Activated T-helper 2 cell treated with anti-CD3 and anti-CD28 coated beads, Interferon-gamma antibody, Interleukin-2, Interleukin-4, amounts not matched to agents 10 μg/mL and 5 μg/mL and 100 μg/mL, durations not matched to agents 14 hours and 24 hours and 36 hours (primary cell): ENCODE data around the gene CD300LB. TPM values are rescaled to one million over a fixed set of nuclear protein-coding genes. Genes with fewer than 3 reads are reported as not detected.
"Not testable (repeated sequence)": the region's sequence is repeated elsewhere in the genome, so short reads cannot be mapped to it uniquely, and the experiment has no call there.

ENCODE experiments used
- DNase-seq: peaks from one replicate; pipeline ENCODE4 v3.0.0; 2021; ENCODE audit warnings: low spot score
- H3K27ac Mint-ChIP-seq: one replicate; pipeline ENCODE4 v1.8.0; 2021; ENCODE audit warnings: mixed read lengths
- H3K27me3 Mint-ChIP-seq: one replicate; pipeline ENCODE4 v1.8.0; 2021; ENCODE audit warnings: low read depth, mixed read lengths
- H3K36me3 Mint-ChIP-seq: one replicate; pipeline ENCODE4 v1.8.0; 2021; ENCODE audit warnings: low read depth, mixed read lengths
- H3K4me1 Mint-ChIP-seq: one replicate; pipeline ENCODE4 v1.8.0; 2021; ENCODE audit warnings: low read depth, mixed read lengths
- H3K4me3 Mint-ChIP-seq: one replicate; pipeline ENCODE4 v1.8.0; 2021; ENCODE audit warnings: low read depth, mild to moderate bottlenecking, moderate library complexity, mixed read lengths
- H3K9me3 Mint-ChIP-seq: one replicate; pipeline ENCODE4 v1.8.0; 2021; ENCODE audit warnings: mixed read lengths
- intact Hi-C: fragments of 100-400 bp; cut with micrococcal nuclease; formaldehyde crosslinking; loops from one replicate; pipeline ENCODE4 v1.15.1; 2023
- total RNA-seq: library from RNA; stranded (reverse); gene quantifications from 2 replicates; pipeline ENCODE4 v1.2.3, GENCODE V29; 2022

CD300LB gene
- total RNA-seq, 1 donor from 2014 or later = not detected

DNA sequence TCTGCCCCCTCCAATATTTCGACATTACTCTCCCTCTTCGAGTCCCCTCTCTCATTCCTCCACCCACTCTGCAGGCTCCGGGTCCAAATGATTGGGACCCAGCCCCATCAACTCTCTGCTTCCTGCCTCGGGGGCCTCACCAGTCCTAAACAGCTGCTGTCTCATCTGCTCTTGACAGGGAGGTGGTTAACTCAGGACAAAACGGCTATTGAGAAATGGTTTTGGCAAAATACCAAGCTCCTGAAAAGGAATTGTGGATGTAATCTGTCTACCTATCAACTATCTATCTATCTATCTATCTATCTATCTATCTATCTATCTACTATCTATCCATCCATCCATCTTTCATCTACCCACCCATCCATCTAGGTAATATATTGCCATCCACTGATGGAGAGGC is 33.9 kb upstream of the CD300LB start:
- no peak overlapping the region for H3K4me3 Mint-ChIP-seq
- no peaks in the 10 kb centered on the region for H3K36me3 Mint-ChIP-seq
- no peak overlapping the region for H3K27ac Mint-ChIP-seq
- H3K9me3 Mint-ChIP-seq = no peaks in the 10 kb centered on the region
- no peak for DNase-seq
- peaks cover 15% of the 10 kb centered on the region for H3K4me1 Mint-ChIP-seq
- peaks cover 17% of the 10 kb centered on the region for H3K27me3 Mint-ChIP-seq
- intact Hi-C loops = loop anchor here (5.0 to 10.0 kb wide), 2 partner anchors 80 to 172 kb away; partner anchors contain the start of gene RAB37

DNA sequence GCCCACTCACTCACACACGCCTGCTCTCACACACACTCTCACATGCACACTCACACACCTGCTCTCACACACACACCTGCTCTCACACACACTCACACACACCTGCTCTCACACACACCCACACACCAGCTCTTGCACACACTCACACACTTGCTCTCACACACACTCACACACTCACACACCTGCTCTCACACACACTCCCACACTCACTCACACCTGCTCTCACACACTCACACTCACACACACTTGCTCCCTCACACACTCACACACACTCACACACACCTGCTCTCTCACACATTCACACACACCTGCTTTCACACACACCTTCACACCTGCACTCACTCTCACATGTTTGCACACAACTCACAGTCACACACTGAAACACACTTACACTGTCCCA is 32.1 kb upstream of the CD300LB start:
- Mint-ChIP-seq H3K4me1 (peaks cover 11% of the 10 kb centered on the region), H3K4me3 (no peak overlapping the region), H3K27me3 (peaks cover 16% of the 10 kb centered on the region), H3K27ac (no peak overlapping the region), H3K36me3 (no peaks in the 10 kb centered on the region), H3K9me3 (no peaks in the 10 kb centered on the region)
- intact Hi-C loops = loop anchor here (10.0 kb wide), 1 partner anchor 81 kb away; no protein-coding TSS in a partner anchor
- DNase-seq = no peak

DNA sequence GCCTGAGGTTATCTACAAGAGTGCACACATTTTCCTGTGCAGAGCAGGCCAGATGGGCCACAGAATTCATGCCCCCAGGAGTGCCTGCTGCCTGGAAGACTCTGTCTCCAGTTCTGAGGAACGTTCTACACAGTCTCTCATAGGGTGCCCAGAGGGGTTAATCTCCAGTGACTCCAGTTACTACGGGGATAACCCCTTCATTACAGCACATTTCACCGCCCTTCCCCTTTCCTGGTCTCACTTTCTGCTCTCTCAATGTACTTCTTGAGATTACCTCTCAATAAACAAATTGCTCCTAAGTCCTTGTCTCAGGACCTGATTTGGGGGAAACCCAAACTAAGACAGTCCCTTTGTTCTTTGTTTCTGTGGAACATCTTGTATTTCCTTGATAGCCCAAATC is 30.3 kb upstream of the CD300LB start:
- H3K27ac Mint-ChIP-seq = no peak overlapping the region
- H3K9me3 Mint-ChIP-seq = no peaks in the 10 kb centered on the region

DNA sequence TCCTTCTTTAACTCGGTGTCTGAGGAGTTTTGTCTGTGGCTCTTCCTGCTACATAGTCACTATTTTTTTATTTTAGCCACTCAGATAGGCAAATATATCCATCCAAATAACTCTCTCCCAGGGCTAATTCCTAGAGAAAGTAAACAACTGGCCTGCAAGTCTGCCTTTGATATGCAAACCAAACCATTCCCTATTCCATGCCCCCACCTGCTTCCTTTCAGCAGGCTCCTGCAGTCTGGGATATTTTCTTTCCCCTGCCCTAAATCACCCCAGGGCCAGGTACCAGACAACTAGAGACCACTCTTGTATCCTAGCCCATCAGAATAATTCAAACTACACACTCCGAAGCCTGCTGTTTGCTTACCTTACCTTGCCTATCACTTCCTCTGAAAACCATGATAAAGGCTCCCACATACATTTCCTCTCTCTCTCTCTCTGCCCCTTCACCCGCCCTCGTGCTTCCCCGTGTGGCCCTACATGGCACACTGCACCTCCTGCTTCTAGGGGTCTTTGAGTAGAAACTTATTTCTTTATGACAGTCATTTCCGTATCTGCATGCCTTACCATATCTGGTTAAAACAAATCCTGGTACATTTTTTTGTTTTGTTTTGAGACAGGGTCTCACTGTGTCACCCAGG is 27.7 kb upstream of the CD300LB start:
- DNase-seq = no peak
- H3K4me3 Mint-ChIP-seq = no peak overlapping the region
- no peaks in the 10 kb centered on the region for H3K36me3 Mint-ChIP-seq
- H3K27ac Mint-ChIP-seq = no peak overlapping the region
- no peaks in the 10 kb centered on the region for H3K9me3 Mint-ChIP-seq
- peaks cover 15% of the 10 kb centered on the region for H3K27me3 Mint-ChIP-seq
- intact Hi-C loops = no loop called here
- H3K4me1 Mint-ChIP-seq = peaks cover 7% of the 10 kb centered on the region

More for the DNA sequence above, 30.3 kb upstream of the CD300LB start:
- Mint-ChIP-seq H3K4me3 (no peak overlapping the region), H3K4me1 (peaks cover 9% of the 10 kb centered on the region), H3K27me3 (peaks cover 13% of the 10 kb centered on the region), H3K36me3 (no peaks in the 10 kb centered on the region)
- intact Hi-C loops = loop anchor here (10.0 kb wide), 1 partner anchor 83 kb away; no protein-coding TSS in a partner anchor
- DNase-seq = no peak

- intact Hi-C loops, H3K4me3 Mint-ChIP-seq, H3K27ac Mint-ChIP-seq, H3K9me3 Mint-ChIP-seq, H3K36me3 Mint-ChIP-seq, H3K4me1 Mint-ChIP-seq, DNase-seq: not testable (repeated sequence)
- H3K27me3 Mint-ChIP-seq = peaks cover 16% of the 10 kb centered on the region
Observed at GRCh38 chr17:74558402-74558801, 27.1 kb upstream of the CD300LB start.

GRCh38 chr17:74555427-74555940 is 24.2 kb upstream of the CD300LB start:
- Mint-ChIP-seq H3K9me3 (no peaks in the 10 kb centered on the region), H3K27me3 (peaks cover 16% of the 10 kb centered on the region), H3K36me3 (no peaks in the 10 kb centered on the region), H3K4me3 (no peak overlapping the region), H3K27ac (no peak overlapping the region), H3K4me1 (peaks cover 7% of the 10 kb centered on the region)
- no peak for DNase-seq
- intact Hi-C loops = no loop called here

DNA sequence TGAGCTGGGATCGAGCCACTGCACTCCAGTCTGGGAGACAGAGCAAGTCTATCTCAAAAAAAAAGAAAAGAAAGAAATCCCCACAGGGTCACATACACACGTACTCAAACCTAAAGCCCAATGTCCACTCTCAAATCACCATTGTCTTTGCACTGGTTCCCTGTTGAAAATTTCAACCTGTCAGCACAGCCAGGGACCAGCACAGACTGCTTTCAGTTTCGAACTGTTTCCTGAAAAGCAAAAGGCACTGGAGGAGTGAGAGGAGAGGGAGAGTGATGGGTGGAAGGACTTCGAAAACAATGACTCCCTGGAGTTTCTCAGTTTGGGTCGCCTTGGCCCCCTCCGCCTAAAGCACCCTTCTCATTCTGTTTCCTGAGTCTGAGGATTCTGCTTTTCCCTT is 23.6 kb upstream of the CD300LB start:
- intact Hi-C loops = no loop called here
- no peak for DNase-seq
- Mint-ChIP-seq H3K27ac (no peak overlapping the region), H3K27me3 (peaks cover 16% of the 10 kb centered on the region), H3K4me3 (no peak overlapping the region), H3K9me3 (no peaks in the 10 kb centered on the region), H3K36me3 (no peaks in the 10 kb centered on the region), H3K4me1 (peaks cover 7% of the 10 kb centered on the region)

DNA sequence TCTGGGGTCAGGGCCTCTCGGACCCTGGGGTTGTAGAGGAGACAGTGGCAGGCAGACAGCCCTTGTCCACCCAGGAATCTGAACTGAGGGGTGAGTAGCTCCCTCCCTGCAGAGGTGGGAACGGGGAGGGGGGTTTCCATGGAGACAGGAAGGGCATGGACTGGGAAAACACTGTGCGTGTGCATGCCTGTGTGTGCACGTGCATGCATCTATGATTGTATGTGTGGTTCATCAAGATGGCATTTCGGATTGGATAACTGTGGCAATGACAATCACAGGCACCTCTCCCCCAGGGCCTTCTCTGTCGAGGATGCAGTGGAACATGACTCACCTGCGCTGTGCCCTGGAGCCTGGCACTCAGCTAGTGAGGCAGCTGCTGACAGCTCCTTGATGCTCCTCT is 20.8 kb upstream of the CD300LB start:
- no peak overlapping the region for H3K27ac Mint-ChIP-seq
- no peaks in the 10 kb centered on the region for H3K9me3 Mint-ChIP-seq
- no peak for DNase-seq
- intact Hi-C loops = no loop called here
- H3K4me1 Mint-ChIP-seq = peaks cover 10% of the 10 kb centered on the region
- H3K27me3 Mint-ChIP-seq = peaks cover 9% of the 10 kb centered on the region
- H3K36me3 Mint-ChIP-seq = no peaks in the 10 kb centered on the region
- H3K4me3 Mint-ChIP-seq = no peak overlapping the region

GRCh38 chr17:74550602-74551001 is 19.3 kb upstream of the CD300LB start:
- DNase-seq = no peak
- H3K27me3 Mint-ChIP-seq = peaks cover 9% of the 10 kb centered on the region
- H3K27ac Mint-ChIP-seq = no peak overlapping the region
- H3K4me3 Mint-ChIP-seq = no peak overlapping the region
- H3K4me1 Mint-ChIP-seq = peaks cover 12% of the 10 kb centered on the region
- intact Hi-C loops = no loop called here
- H3K36me3 Mint-ChIP-seq = no peaks in the 10 kb centered on the region
- no peaks in the 10 kb centered on the region for H3K9me3 Mint-ChIP-seq

- peaks cover 9% of the 10 kb centered on the region for H3K27me3 Mint-ChIP-seq
- H3K4me3 Mint-ChIP-seq = no peak overlapping the region
- intact Hi-C loops = no loop called here
- no peaks in the 10 kb centered on the region for H3K9me3 Mint-ChIP-seq
- H3K4me1 Mint-ChIP-seq = peaks cover 12% of the 10 kb centered on the region
- H3K27ac Mint-ChIP-seq = no peak overlapping the region
- no peaks in the 10 kb centered on the region for H3K36me3 Mint-ChIP-seq
- DNase-seq = no peak
Observed at GRCh38 chr17:74549343-74549742, 18.1 kb upstream of the CD300LB start.

DNA sequence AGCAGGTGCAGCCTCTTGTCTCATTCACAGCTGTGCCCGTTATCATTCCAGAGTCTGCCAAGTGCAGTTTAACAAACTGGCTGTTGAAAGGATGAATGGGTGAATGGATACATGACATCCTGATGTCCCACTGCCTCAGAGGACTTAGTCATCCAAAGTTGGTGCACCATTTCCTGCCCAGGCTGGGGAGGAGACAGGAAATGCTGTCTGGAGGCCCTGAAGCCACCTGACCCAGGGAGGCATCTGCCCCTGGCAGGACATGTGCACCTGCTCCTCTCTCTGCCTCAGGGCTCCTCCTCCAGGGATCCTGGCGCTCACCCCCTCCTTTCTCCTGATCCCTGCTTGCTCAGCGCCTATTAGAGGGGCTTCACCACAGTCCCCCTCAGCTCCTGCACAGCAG is 16.5 kb upstream of the CD300LB start:
- Mint-ChIP-seq H3K4me1 (peaks cover 12% of the 10 kb centered on the region), H3K27ac (peak overlapping the region; percentile 82), H3K4me3 (no peak overlapping the region), H3K9me3 (no peaks in the 10 kb centered on the region), H3K36me3 (no peaks in the 10 kb centered on the region), H3K27me3 (peaks cover 3% of the 10 kb centered on the region)
- DNase-seq = no peak
- intact Hi-C loops = no loop called here

DNA sequence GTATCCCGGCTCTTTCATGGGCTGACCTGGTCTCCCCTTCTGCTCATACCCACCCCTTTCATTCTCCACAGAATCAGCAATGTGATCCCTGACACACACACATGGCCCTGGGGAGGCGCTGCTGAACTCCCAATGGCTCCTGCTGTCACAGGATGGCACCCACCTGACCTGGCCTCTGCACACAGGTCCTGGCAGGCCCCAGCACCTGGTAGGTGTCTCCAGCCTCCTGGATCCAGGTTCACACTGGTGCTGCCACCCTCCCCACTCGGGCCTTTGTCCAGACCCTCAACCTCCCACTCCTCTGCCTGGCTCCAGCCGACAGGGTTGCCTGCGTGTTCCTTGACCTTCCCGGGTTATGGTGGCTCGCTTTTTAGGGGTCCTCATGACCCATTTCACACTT is 16.0 kb upstream of the CD300LB start:
- no peaks in the 10 kb centered on the region for H3K9me3 Mint-ChIP-seq
- H3K36me3 Mint-ChIP-seq = no peaks in the 10 kb centered on the region
- intact Hi-C loops = no loop called here
- H3K27ac Mint-ChIP-seq = peak overlapping the region; percentile 82
- no peak overlapping the region for H3K4me3 Mint-ChIP-seq
- H3K4me1 Mint-ChIP-seq = peaks cover 12% of the 10 kb centered on the region
- no peak for DNase-seq
- H3K27me3 Mint-ChIP-seq = no peaks in the 10 kb centered on the region

DNA sequence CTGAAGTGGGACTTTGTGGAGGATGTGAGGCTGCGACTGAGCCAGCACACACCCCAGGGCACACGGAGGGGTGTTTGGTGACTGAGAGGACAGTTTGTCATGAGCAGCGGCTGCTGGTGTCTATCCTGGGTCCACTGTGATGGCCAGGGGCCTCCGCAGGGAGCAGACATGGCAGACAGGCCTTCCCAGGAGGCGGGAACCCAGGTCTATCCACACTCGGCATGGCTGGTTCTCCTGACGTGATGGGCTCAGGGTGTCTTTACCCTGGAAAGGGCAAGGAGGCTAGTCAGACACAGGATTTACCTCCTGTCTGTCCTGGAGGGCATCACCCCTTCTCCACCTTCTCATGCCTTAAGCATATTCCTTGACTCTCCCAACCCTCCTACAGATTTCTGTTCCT is 15.3 kb upstream of the CD300LB start:
- H3K9me3 Mint-ChIP-seq = no peaks in the 10 kb centered on the region
- H3K27ac Mint-ChIP-seq = no peak overlapping the region
- no peak for DNase-seq
- H3K4me1 Mint-ChIP-seq = peaks cover 12% of the 10 kb centered on the region
- intact Hi-C loops = no loop called here
- H3K36me3 Mint-ChIP-seq = no peaks in the 10 kb centered on the region
- no peaks in the 10 kb centered on the region for H3K27me3 Mint-ChIP-seq
- H3K4me3 Mint-ChIP-seq = no peak overlapping the region
